HepG2 (cell line): Measurements from ENCODE around the gene KATNB1. TPM values are rescaled to one million over a fixed set of nuclear protein-coding genes. Genes with fewer than 3 reads are reported as not detected.

Experiments used
- CBFB ChIP-seq: sonication (generic); formaldehyde crosslinking; IDR thresholded peaks from 2 replicates; pipeline ENCODE4 v1.4.0; 2020; ENCODE audit warnings: missing genetic modification reagents
- CBX1 ChIP-seq: IDR thresholded peaks from one replicate; pipeline ENCODE4 v1.6.1; 2016; ENCODE audit warnings: antibody characterized with exemption, low read depth
- CENPT ChIP-seq: sonication (generic); formaldehyde crosslinking; IDR thresholded peaks from 2 replicates; pipeline ENCODE4 v1.8.0; 2022; ENCODE audit warnings: low read depth, mild to moderate bottlenecking, moderate library complexity, missing genetic modification reagents
- HNRNPH1 ChIP-seq: fragments of 200-400 bp; formaldehyde crosslinking; optimal IDR thresholded peaks from 2 replicates; pipeline ENCODE3; 2017; ENCODE audit warnings: mild to moderate bottlenecking, low read depth, low read length
- KAT8 ChIP-seq: IDR thresholded peaks from 2 replicates; pipeline ENCODE4 v1.6.1; 2016; ENCODE audit warnings: missing genetic modification reagents, missing compliant biosample characterization
- KDM3A ChIP-seq: IDR thresholded peaks from 2 replicates; pipeline ENCODE4 v1.6.1; 2018; ENCODE audit warnings: low read depth, missing compliant biosample characterization
- MYNN ChIP-seq: sonication (generic); formaldehyde crosslinking; IDR thresholded peaks from 2 replicates; pipeline ENCODE4 v1.4.0; 2020; ENCODE audit warnings: mild to moderate bottlenecking, low read depth, missing genetic modification reagents
- NFIC ChIP-seq: IDR thresholded peaks from 2 replicates; pipeline ENCODE4 v1.6.1; 2012; ENCODE audit warnings: mild to moderate bottlenecking, low read length, inconsistent platforms
- NR2C2 ChIP-seq: sonication (generic); formaldehyde crosslinking; IDR thresholded peaks from 2 replicates; pipeline ENCODE4 v1.4.0; 2020; ENCODE audit warnings: missing genetic modification reagents, mild to moderate bottlenecking, moderate library complexity, borderline replicate concordance
- RFXAP ChIP-seq: sonication (generic); formaldehyde crosslinking; IDR thresholded peaks from 2 replicates; pipeline ENCODE4 v1.4.0; 2020; ENCODE audit warnings: missing genetic modification reagents, borderline replicate concordance
- RORA ChIP-seq: sonication (generic); formaldehyde crosslinking; IDR thresholded peaks from 2 replicates; pipeline ENCODE4 v1.5.0; 2020; ENCODE audit warnings: mild to moderate bottlenecking, missing genetic modification reagents, moderate library complexity
- SAP130 ChIP-seq: IDR thresholded peaks from 2 replicates; pipeline ENCODE4 v1.6.1; 2016; ENCODE audit warnings: low read depth
- ZC3H13 ChIP-seq: sonication (generic); formaldehyde crosslinking; IDR thresholded peaks from 2 replicates; pipeline ENCODE4 v1.8.1; 2023; ENCODE audit warnings: mild to moderate bottlenecking, missing genetic modification reagents, moderate library complexity
- ZNF510 ChIP-seq: sonication (generic); formaldehyde crosslinking; IDR thresholded peaks from 2 replicates; pipeline ENCODE4 v1.4.0; 2020; ENCODE audit warnings: low read depth, mild to moderate bottlenecking, missing genetic modification reagents
- polyA plus RNA-seq, 8 experiments: library from polyadenylated mRNA; depleted of rRNA in 3 of 8; stranded (reverse) in 7 of 8; unstranded in 1 of 8; fragments of >200 nt; fragmentation: Illumina TruSeq in 4 of 8; extraction: Trizol in 4 of 8; gene quantifications; 2 replicates each; pipeline versions ENCODE4 v1.2.1 to v1.2.3, GENCODE V29; 2011 to 2016; ENCODE audit warnings: low read depth in 4 of 8, missing spikeins in 1 of 8, mixed read lengths in 1 of 8; ENCODE audit not compliant: insufficient read depth in 1 of 8
- total RNA-seq, 5 experiments: library from RNA; depleted of rRNA; stranded (reverse); fragments of >200 nt; fragmentation: Illumina TruSeq; extraction: Trizol; gene quantifications; 2 replicates each; pipeline ENCODE4 v1.2.3, GENCODE V29; 2016; ENCODE audit warnings: low read depth in 1 of 5
- TF ChIP-seq, protein P1 (sequence below): sonication (generic); formaldehyde crosslinking; IDR thresholded peaks from 2 replicates; pipeline ENCODE4; 2020; ENCODE audit warnings: missing genetic modification reagents, mild to moderate bottlenecking, borderline replicate concordance
- TF ChIP-seq, protein P2 (sequence below): sonication (generic); formaldehyde crosslinking; IDR thresholded peaks from 2 replicates; pipeline ENCODE4 v1.4.0; 2020; ENCODE audit warnings: missing genetic modification reagents, borderline replicate concordance
- TF ChIP-seq, protein P3 (sequence below): sonication (generic); formaldehyde crosslinking; IDR thresholded peaks from 2 replicates; pipeline ENCODE4 v1.5.1; 2020; ENCODE audit warnings: mild to moderate bottlenecking, missing genetic modification reagents, borderline replicate concordance
- TF ChIP-seq, protein P4 (sequence below): IDR thresholded peaks from 2 replicates; pipeline ENCODE4 v1.6.1; 2016

The KATNB1 gene
- total and polyA plus RNA-seq, 2 of the 13 experiments (the other 11 are each of a cell fraction or from before 2014, with no cell fraction given), result 31.5 to 43.5 TPM

DNA sequence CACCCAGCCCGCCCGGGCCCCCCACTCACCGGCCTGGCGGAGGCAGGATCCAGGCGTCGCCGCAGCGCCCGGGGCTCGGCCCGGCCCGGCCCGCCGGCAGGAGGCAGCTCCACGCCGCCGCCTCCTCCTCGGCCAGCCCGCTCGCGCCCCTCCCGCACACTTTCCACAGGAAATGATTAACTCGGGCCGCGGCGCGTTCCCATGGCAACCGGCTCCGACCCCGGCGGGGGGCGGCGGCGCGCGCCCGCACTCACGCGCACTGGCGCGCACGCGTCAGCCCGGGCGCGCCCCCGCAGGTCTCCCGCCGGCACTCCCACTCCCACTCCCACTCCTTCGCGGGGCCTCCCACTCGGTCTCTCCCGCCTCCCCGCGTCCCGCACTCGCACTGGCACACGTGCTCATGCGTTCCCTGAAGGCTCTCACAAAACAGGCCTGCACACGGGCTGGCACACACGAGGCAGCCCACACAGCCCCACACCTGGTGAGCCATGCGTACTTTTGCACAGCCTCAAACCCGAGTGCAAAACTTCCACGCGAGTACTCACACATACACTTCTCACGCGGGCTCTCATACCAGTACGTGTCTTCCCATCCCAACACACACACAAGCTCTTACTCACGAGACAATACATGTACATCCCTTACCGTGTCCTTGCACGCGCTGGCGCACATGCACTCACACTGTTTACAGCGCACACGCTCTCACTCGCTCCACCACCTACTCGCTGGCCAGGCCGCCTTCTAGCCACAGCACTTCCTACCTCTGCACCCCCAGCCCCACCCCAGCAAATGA lies 67.0 kb downstream of the KATNB1 start, which contains the start of gene KIFC3 (continued):
- TF ChIP-seq, protein P1, sequence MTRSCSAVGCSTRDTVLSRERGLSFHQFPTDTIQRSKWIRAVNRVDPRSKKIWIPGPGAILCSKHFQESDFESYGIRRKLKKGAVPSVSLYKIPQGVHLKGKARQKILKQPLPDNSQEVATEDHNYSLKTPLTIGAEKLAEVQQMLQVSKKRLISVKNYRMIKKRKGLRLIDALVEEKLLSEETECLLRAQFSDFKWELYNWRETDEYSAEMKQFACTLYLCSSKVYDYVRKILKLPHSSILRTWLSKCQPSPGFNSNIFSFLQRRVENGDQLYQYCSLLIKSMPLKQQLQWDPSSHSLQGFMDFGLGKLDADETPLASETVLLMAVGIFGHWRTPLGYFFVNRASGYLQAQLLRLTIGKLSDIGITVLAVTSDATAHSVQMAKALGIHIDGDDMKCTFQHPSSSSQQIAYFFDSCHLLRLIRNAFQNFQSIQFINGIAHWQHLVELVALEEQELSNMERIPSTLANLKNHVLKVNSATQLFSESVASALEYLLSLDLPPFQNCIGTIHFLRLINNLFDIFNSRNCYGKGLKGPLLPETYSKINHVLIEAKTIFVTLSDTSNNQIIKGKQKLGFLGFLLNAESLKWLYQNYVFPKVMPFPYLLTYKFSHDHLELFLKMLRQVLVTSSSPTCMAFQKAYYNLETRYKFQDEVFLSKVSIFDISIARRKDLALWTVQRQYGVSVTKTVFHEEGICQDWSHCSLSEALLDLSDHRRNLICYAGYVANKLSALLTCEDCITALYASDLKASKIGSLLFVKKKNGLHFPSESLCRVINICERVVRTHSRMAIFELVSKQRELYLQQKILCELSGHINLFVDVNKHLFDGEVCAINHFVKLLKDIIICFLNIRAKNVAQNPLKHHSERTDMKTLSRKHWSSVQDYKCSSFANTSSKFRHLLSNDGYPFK (CRISPR knock-in tag), result peak; percentile 89; the same call in 1 of the 2 replicates
- TF ChIP-seq KDM3A, result no peak
- TF ChIP-seq NFIC, result no peak; the same call in 1 of the 2 replicates
- peak; percentile 93 for TF ChIP-seq ZC3H13 (CRISPR knock-in tag)
- TF ChIP-seq CBFB (CRISPR knock-in tag), result peak; percentile 86
- no peak for TF ChIP-seq CENPT (CRISPR knock-in tag)
- no peak for TF ChIP-seq RORA (CRISPR knock-in tag)
- no peak for TF ChIP-seq HNRNPH1
- TF ChIP-seq, protein P2, sequence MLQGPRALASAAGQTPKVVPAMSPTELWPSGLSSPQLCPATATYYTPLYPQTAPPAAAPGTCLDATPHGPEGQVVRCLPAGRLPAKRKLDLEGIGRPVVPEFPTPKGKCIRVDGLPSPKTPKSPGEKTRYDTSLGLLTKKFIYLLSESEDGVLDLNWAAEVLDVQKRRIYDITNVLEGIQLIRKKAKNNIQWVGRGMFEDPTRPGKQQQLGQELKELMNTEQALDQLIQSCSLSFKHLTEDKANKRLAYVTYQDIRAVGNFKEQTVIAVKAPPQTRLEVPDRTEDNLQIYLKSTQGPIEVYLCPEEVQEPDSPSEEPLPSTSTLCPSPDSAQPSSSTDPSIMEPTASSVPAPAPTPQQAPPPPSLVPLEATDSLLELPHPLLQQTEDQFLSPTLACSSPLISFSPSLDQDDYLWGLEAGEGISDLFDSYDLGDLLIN (CRISPR knock-in tag), result peak; percentile 87; the same call in 1 of the 2 replicates
- peak; percentile 60 for TF ChIP-seq CBX1
- 0 out of 2 replicates have a peak, but pooled peaks have one; percentile 65 for TF ChIP-seq RFXAP (CRISPR knock-in tag)
- 0 out of 2 replicates have a peak, but pooled peaks have one; percentile 32 for TF ChIP-seq MYNN (CRISPR knock-in tag)
- TF ChIP-seq NR2C2 (CRISPR knock-in tag), result peak; percentile 3; the same call in 1 of the 2 replicates
- TF ChIP-seq, protein P3, sequence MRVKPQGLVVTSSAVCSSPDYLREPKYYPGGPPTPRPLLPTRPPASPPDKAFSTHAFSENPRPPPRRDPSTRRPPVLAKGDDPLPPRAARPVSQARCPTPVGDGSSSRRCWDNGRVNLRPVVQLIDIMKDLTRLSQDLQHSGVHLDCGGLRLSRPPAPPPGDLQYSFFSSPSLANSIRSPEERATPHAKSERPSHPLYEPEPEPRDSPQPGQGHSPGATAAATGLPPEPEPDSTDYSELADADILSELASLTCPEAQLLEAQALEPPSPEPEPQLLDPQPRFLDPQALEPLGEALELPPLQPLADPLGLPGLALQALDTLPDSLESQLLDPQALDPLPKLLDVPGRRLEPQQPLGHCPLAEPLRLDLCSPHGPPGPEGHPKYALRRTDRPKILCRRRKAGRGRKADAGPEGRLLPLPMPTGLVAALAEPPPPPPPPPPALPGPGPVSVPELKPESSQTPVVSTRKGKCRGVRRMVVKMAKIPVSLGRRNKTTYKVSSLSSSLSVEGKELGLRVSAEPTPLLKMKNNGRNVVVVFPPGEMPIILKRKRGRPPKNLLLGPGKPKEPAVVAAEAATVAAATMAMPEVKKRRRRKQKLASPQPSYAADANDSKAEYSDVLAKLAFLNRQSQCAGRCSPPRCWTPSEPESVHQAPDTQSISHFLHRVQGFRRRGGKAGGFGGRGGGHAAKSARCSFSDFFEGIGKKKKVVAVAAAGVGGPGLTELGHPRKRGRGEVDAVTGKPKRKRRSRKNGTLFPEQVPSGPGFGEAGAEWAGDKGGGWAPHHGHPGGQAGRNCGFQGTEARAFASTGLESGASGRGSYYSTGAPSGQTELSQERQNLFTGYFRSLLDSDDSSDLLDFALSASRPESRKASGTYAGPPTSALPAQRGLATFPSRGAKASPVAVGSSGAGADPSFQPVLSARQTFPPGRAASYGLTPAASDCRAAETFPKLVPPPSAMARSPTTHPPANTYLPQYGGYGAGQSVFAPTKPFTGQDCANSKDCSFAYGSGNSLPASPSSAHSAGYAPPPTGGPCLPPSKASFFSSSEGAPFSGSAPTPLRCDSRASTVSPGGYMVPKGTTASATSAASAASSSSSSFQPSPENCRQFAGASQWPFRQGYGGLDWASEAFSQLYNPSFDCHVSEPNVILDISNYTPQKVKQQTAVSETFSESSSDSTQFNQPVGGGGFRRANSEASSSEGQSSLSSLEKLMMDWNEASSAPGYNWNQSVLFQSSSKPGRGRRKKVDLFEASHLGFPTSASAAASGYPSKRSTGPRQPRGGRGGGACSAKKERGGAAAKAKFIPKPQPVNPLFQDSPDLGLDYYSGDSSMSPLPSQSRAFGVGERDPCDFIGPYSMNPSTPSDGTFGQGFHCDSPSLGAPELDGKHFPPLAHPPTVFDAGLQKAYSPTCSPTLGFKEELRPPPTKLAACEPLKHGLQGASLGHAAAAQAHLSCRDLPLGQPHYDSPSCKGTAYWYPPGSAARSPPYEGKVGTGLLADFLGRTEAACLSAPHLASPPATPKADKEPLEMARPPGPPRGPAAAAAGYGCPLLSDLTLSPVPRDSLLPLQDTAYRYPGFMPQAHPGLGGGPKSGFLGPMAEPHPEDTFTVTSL, result no peak
- TF ChIP-seq SAP130 (CRISPR knock-in tag), result peak; percentile 76
- TF ChIP-seq ZNF510 (CRISPR knock-in tag), result peak; percentile 83; the same call in 1 of the 2 replicates
- TF ChIP-seq KAT8 (CRISPR knock-in tag), result no peak
- TF ChIP-seq, protein P4, sequence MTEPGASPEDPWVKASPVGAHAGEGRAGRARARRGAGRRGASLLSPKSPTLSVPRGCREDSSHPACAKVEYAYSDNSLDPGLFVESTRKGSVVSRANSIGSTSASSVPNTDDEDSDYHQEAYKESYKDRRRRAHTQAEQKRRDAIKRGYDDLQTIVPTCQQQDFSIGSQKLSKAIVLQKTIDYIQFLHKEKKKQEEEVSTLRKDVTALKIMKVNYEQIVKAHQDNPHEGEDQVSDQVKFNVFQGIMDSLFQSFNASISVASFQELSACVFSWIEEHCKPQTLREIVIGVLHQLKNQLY (CRISPR knock-in tag), result no peak
